ENCODE data around the gene PDE4A.

The PDE4A gene

GRCh38 chr19:10428996-10429381 is 8.7 kb downstream of the PDE4A start:
- TF ChIP-seq CTCF (IDR thresholded peaks at IDR 0.05) = no peak

- no peak for TF ChIP-seq CTCF (IDR thresholded peaks at IDR 0.05)
These were observed 10.3 kb downstream of the PDE4A start for GRCh38 chr19:10430505-10431253.

DNA sequence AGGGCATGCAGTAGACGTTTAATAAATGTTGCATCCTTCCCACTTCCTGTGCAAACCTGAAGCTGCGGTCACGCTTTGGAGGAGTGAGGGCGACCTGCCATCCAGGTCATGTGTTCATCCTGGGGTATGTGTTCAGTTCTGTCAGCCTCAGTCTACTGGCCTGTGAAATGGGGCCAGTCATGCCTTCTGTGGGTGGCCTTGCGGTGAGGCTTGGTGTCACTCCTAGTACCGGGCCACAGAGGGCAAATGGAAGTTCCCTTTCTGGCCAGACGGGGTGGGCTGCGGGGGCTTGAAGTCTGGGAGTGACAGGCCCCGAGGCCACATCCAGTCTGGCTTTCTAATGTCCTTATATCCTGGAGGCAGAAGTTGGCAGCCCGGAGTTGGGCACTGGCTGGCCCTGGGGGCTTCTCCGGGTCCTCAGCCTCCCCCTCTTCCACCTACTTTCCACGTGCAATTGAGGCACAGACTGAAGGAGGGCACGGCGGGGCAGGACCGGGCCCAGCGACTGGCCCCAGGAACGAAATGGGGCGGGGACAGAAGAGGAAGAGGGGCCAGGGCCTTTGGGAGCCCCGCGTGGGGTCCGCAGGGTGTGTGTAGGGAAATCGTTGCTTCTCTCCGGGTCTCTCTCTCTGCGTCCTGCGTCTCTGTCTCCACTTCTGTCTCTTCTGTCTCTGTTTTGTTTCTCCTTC is 11.1 kb downstream of the PDE4A start:
- TF ChIP-seq CTCF (IDR thresholded peaks at IDR 0.05) = no peak

GRCh38 chr19:10431943-10432735 is 11.8 kb downstream of the PDE4A start:
- TF ChIP-seq CTCF (IDR thresholded peaks at IDR 0.05) = no peak

DNA sequence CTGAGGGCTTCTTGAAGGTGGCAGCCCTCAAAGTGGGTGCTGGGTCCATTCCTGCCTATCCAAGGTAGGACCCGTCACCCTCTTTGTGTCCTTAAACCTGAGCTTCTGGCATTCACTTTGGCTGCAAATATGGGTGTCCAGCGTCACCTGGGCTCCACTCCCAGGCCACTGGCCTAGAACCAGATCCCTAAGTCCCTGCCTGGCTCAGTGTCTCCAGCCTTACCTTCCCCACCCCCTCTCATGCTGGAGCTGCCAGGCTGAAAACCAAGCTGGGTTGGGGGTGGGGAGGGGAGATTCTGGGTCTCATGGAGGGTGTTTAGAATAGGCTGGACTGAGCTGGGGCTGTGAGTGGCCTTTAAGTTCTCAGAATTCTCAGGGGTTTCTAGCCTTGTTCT is 12.4 kb downstream of the PDE4A start:
- no peak for TF ChIP-seq CTCF (IDR thresholded peaks at IDR 0.05)

- TF ChIP-seq CTCF (IDR thresholded peaks at IDR 0.05) = no peak
These were observed 12.8 kb downstream of the PDE4A start for GRCh38 chr19:10433131-10433536.

DNA sequence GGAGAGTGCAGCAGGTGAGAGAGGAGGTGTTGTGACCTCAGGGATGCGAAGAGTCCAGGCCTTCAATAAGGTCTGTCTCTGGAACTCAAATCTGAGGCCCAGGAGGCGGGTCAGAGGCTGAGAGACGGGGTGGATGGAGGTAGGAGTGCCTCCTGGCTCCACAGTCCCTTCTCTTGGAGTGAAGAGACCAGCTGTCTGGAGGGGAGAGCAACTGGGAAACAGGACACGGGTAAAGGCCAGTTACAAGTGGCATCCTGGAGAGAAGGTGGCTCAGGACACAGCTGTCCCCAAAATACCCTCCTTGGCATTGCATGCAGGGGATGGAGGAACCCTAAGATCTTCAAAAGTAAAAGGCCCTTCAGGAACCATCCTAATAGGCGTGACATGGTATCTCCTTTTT is 19.2 kb downstream of the PDE4A start:
- TF ChIP-seq CTCF (IDR thresholded peaks at IDR 0.05) = no peak
